Uterus (tissue), 4 donors: ENCODE measurements around the gene C1orf105. TPM values are rescaled to one million over a fixed set of nuclear protein-coding genes. Genes with fewer than 3 reads are reported as not detected.

Source experiments
- DNase-seq, 2 donors: peaks; one replicate each; pipeline ENCODE4 v3.0.0-alpha.2; 2019 to 2020
- H3K27ac ChIP-seq, 2 donors: fragments of 200-600 bp; sonication (generic); 1 replicate in 1 of 2; 2 replicates in 1 of 2; pipeline ENCODE4 v1.5.1; 2016 to 2018
- H3K27me3 ChIP-seq, 2 donors: fragments of 200-600 bp; sonication (generic); one replicate each; pipeline ENCODE4 v1.5.1; 2018 to 2019; ENCODE audit warnings: control low read depth in 1 of 2
- H3K36me3 ChIP-seq, 2 donors: fragments of 200-600 bp; sonication (generic); one replicate each; pipeline ENCODE4 v1.5.1; 2019; ENCODE audit warnings: control low read depth in 1 of 2
- H3K4me1 ChIP-seq, 2 donors: fragments of 200-600 bp; sonication (generic); one replicate each; pipeline ENCODE4 v1.5.1; 2018 to 2019; ENCODE audit warnings: control low read depth in 1 of 2
- H3K4me3 ChIP-seq, 2 donors: fragments of 200-600 bp; sonication (generic); 1 replicate in 1 of 2; 2 replicates in 1 of 2; pipeline ENCODE4 v1.5.1; 2018 to 2019; ENCODE audit warnings: mild to moderate bottlenecking in 1 of 2
- H3K9me3 ChIP-seq, 2 donors: fragments of 200-600 bp; sonication (generic); one replicate each; pipeline ENCODE4 v1.5.1; 2019; ENCODE audit warnings: control low read depth in 1 of 2
- CTCF ChIP-seq, 4 experiments: fragments of 200-600 bp in 2 of 4; fragments of 450-650 bp in 2 of 4; sonication (generic) in 2 of 4; IDR thresholded peaks; one replicate each; pipeline ENCODE4 v1.5.1; 2016 to 2019; ENCODE audit warnings: antibody characterized with exemption in 4 of 4, mild to moderate bottlenecking in 2 of 4, moderate library complexity in 1 of 4
- POLR2A ChIP-seq, 2 donors: fragments of 450-650 bp; IDR thresholded peaks; one replicate each; pipeline ENCODE4 v1.6.1; 2016; ENCODE audit warnings: antibody characterized with exemption in 2 of 2, mild to moderate bottlenecking in 1 of 2, moderate library complexity in 1 of 2
- intact Hi-C: fragments of 100-400 bp; cut with DNase I; formaldehyde crosslinking; loops from one replicate; pipeline ENCODE4 v1.15.1; 2023; ENCODE audit warnings: low total_unique reads
- total RNA-seq, 4 donors: library from RNA; depleted of rRNA in 3 of 4; stranded (reverse); fragments of >200 nt in 3 of 4; gene quantifications; one replicate each; pipeline versions ENCODE4 v1.1.0 to v1.2.4, GENCODE V29; 2014 to 2023
- donor health status: DM: yes; HTN: yes; CAD: no.

Gene C1orf105
- total RNA-seq, 4 donors from 2014 or later, result not detected

- H3K27me3 ChIP-seq, result no peaks in the 10 kb centered on the region
- H3K27ac ChIP-seq, result no peak overlapping the region
- no peaks in the 10 kb centered on the region for H3K4me1 ChIP-seq
- no peaks in the 10 kb centered on the region for H3K36me3 ChIP-seq
- TF ChIP-seq CTCF (IDR thresholded peaks at IDR 0.05) (no peak), POLR2A (IDR thresholded peaks at IDR 0.05) (no peak)
- intact Hi-C loops, result no loop called here
- no peaks in the 10 kb centered on the region for H3K9me3 ChIP-seq
- DNase-seq, result no peak
- no peak overlapping the region for H3K4me3 ChIP-seq
Observed at GRCh38 chr1:172473302-172473701, 52.8 kb downstream of the C1orf105 start.

- no peak for DNase-seq
- intact Hi-C loops, result no loop called here
- Histone ChIP-seq H3K27me3 (no peaks in the 10 kb centered on the region), H3K27ac (no peak overlapping the region), H3K36me3 (no peaks in the 10 kb centered on the region), H3K9me3 (no peaks in the 10 kb centered on the region), H3K4me3 (no peak overlapping the region), H3K4me1 (no peaks in the 10 kb centered on the region)
- TF ChIP-seq POLR2A (IDR thresholded peaks at IDR 0.05) (no peak), CTCF (IDR thresholded peaks at IDR 0.05) (no peak)
Observed at GRCh38 chr1:172473842-172474241, 53.4 kb downstream of the C1orf105 start.

- Histone ChIP-seq H3K4me3 (no peak overlapping the region), H3K36me3 (no peaks in the 10 kb centered on the region), H3K27ac (no peak overlapping the region), H3K27me3 (no peaks in the 10 kb centered on the region), H3K4me1 (no peaks in the 10 kb centered on the region), H3K9me3 (no peaks in the 10 kb centered on the region)
- no peak for DNase-seq
- intact Hi-C loops, result no loop called here
- no peak for TF ChIP-seq CTCF (IDR thresholded peaks at IDR 0.05)
- no peak for TF ChIP-seq POLR2A (IDR thresholded peaks at IDR 0.05)
Observed at GRCh38 chr1:172476218-172476811, 55.8 kb downstream of the C1orf105 start.

- Histone ChIP-seq H3K36me3 (no peaks in the 10 kb centered on the region), H3K27me3 (no peaks in the 10 kb centered on the region), H3K27ac (no peak overlapping the region), H3K9me3 (no peaks in the 10 kb centered on the region), H3K4me3 (no peak overlapping the region), H3K4me1 (no peaks in the 10 kb centered on the region)
- DNase-seq, result no peak
- intact Hi-C loops, result no loop called here
- TF ChIP-seq POLR2A (IDR thresholded peaks at IDR 0.05), result no peak
- TF ChIP-seq CTCF (IDR thresholded peaks at IDR 0.05), result no peak
Observed at GRCh38 chr1:172477216-172477615, 56.7 kb downstream of the C1orf105 start.

- Histone ChIP-seq H3K4me1 (no peaks in the 10 kb centered on the region), H3K9me3 (no peaks in the 10 kb centered on the region), H3K27ac (no peak overlapping the region), H3K27me3 (no peaks in the 10 kb centered on the region), H3K36me3 (no peaks in the 10 kb centered on the region), H3K4me3 (no peak overlapping the region)
- TF ChIP-seq POLR2A (IDR thresholded peaks at IDR 0.05) (no peak), CTCF (IDR thresholded peaks at IDR 0.05) (no peak)
- intact Hi-C loops, result no loop called here
- DNase-seq, result no peak
Observed at GRCh38 chr1:172477741-172478140, 57.3 kb downstream of the C1orf105 start.
